DMS 273 (cell line): Measurements from ENCODE around the gene PRKAG2.
"Not testable (repeated sequence)": the region's sequence is repeated elsewhere in the genome, so short reads cannot be mapped to it uniquely, and the experiment has no call there.

Experiments
- DNase-seq: peaks from one replicate; lab custom pipeline; 2025; ENCODE audit not compliant: unreplicated experiment; lab: John Stamatoyannopoulos, UW

The PRKAG2 gene

GRCh38 chr7:151790830-151791620 is 85.9 kb downstream of the PRKAG2 start:
- peak; percentile 47 for DNase-seq

GRCh38 chr7:151790095-151790829 is 86.7 kb downstream of the PRKAG2 start:
- no peak for DNase-seq

DNA sequence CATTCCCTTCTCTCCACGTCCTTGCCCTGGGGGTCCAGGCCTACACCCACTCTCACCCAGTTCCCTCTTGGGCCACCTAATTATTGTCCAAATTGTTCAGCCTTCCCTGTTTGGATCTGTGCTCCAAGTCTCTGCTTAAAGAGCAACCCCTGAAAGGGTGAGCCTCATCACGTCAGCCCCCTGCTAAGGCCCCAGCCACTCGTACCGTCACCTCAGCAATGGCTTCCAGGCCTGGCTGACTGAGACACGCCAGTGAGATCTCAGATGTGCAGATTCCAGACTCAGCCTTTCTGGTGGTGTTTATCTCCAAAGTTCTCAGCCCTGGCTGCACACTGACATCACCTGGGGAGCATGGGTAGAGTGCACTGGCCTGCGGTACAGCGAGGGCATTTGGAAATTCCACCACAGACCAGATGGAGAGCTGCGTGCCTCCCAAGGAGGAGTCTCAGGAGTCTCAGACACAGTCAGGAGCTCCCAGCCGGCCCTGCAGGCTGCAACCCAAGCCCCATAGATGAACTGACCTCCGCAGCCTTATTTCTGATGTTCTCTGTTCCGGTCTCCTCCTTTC is 87.5 kb downstream of the PRKAG2 start:
- no peak for DNase-seq

DNA sequence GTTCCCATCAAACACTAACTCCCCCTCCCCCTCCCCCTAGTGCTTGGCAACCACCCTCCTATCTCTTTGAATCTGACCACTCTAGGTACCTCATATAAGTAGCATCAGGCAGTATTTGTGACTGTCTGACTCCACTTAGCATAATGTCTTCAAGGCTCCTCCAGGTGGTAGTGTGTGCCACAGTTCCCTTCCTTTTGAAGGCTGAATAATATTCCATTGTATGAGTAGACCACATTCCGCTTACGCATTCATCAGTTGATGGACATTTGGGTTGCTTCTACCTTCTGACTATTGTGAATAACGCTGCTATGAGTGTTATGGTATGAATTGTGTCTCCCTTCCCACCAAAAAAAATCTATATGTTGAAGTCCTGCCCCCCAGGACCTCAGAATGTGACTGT is 89.6 kb downstream of the PRKAG2 start:
- no peak for DNase-seq

GRCh38 chr7:151786936-151787335 is 90.0 kb downstream of the PRKAG2 start:
- no peak for DNase-seq

- no peak for DNase-seq
Measured at GRCh38 chr7:151786241-151786640, 90.7 kb downstream of the PRKAG2 start.

GRCh38 chr7:151785681-151785965 is 91.3 kb downstream of the PRKAG2 start:
- DNase-seq = no peak

- DNase-seq = no peak
Measured at GRCh38 chr7:151784853-151785680, 91.8 kb downstream of the PRKAG2 start.

GRCh38 chr7:151783958-151784575 is 92.8 kb downstream of the PRKAG2 start:
- DNase-seq = no peak

DNA sequence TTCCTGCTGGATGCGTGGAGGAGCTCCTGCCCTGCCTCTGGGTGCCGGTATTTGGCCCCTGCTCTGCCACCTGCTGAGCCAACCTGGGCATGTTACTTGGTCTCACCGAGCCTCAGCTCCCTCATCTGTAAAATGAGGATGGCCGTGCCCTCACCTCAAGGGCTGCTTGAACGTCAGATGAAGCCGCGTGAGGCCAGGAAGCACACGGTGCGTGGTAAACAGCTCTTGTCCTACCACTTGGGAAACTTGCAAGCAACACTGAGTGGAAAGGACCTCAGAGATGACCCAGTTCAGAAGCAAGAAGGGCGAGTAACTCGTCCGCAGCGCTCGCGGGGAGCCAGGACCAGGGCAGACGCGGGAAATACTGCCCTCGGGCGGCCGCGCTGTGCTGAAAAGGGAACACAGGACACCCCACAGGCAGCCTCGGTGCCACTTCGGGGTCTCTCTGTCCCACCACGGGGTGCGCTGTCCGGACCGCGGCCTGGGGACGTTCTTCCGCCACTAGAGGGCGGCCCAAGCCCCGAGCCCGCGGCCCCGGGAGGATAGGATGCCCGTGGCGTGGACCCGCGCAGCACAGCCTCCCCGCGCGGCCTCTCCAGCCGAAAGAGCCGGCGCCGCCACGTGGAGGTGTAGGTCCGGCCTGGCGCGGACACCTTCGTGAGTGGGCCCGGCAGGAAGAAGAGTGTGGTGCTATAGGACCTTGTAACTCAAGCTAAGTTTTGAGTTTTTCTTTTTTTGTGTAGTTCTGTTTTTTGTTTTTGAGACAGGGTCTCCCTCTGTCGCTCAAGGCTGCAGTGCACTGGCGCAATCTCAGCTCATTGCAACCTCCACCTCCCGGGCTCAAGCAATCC is 94.1 kb downstream of the PRKAG2 start:
- peak; percentile 91 for DNase-seq

- DNase-seq = not testable (repeated sequence)
Measured at GRCh38 chr7:151782256-151782597, 94.7 kb downstream of the PRKAG2 start.

GRCh38 chr7:151781161-151781845 is 95.6 kb downstream of the PRKAG2 start:
- no peak for DNase-seq

- no peak for DNase-seq
Measured at GRCh38 chr7:151780631-151781030, 96.3 kb downstream of the PRKAG2 start.

- DNase-seq = no peak
Measured at GRCh38 chr7:151779678-151780077, 97.2 kb downstream of the PRKAG2 start.

- no peak for DNase-seq
Measured at GRCh38 chr7:151779255-151779654, 97.7 kb downstream of the PRKAG2 start.

- DNase-seq = no peak
Measured at GRCh38 chr7:151777908-151778670, 98.8 kb downstream of the PRKAG2 start.

DNA sequence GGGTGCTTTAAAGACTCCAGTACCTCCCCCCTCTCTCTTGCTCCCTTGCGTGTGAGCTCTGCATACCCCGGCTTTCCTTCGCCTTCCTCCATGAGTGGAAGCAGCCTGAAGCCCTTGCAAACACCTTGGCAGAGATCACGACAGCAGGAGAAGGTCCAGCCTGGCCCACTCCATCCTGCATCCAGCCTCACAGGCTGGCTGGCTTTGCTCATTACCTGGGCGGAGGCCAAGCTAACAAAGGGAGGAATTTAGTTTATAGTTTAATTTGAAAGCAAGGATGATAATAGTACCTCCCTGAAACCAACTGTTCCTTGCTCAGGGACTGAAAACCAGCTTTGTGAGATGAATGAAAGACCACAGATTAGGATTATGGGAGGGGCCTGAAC is 99.4 kb downstream of the PRKAG2 start:
- no peak for DNase-seq

GRCh38 chr7:151776876-151777494 is 99.9 kb downstream of the PRKAG2 start:
- DNase-seq = no peak
